GM23338 (cell line): ENCODE data around the gene PAN2. TPM values are rescaled to one million over a fixed set of nuclear protein-coding genes. Genes with fewer than 3 reads are reported as not detected.

Experiments used
- ATAC-seq: fragments of 200-7000 bp; cut with Tn5 transposase; 3 replicates; pipeline ENCODE4 v1.9.1; 2020
- DNase-seq: peaks from one replicate; pipeline ENCODE4 v3.0.0-alpha.2; 2015; ENCODE audit warnings: low spot score
- H2AFZ ChIP-seq: fragments of 200-600 bp; sonication (generic); 2 replicates; pipeline ENCODE4 v1.8.0; 2016; ENCODE audit warnings: antibody characterized with exemption, mild to moderate bottlenecking, moderate library complexity
- H3F3A ChIP-seq: fragments of 200-600 bp; sonication (generic); replicated peaks from 2 replicates; pipeline ENCODE4 v1.8.0; 2017; ENCODE audit warnings: antibody characterized with exemption, mixed run types, low read depth
- H3K27ac ChIP-seq: fragments of 200-600 bp; sonication (generic); 2 replicates; pipeline ENCODE4 v1.6.1; 2016; ENCODE audit warnings: low read depth
- H3K27me3 ChIP-seq: fragments of 200-600 bp; sonication (generic); 2 replicates; pipeline ENCODE4 v1.8.0; 2016; ENCODE audit warnings: mild to moderate bottlenecking, mixed run types, moderate library complexity; ENCODE audit not compliant: insufficient read depth
- H3K36me3 ChIP-seq: fragments of 200-600 bp; sonication (generic); 2 replicates; pipeline ENCODE4 v1.8.0; 2016; ENCODE audit warnings: mild to moderate bottlenecking; ENCODE audit not compliant: insufficient read depth
- H3K4me1 ChIP-seq: fragments of 200-600 bp; sonication (generic); 2 replicates; pipeline ENCODE4 v1.8.0; 2016; ENCODE audit warnings: mild to moderate bottlenecking, moderate library complexity; ENCODE audit not compliant: insufficient read depth
- H3K4me2 ChIP-seq: fragments of 200-600 bp; sonication (generic); 2 replicates; pipeline ENCODE4 v1.7.1; 2017; ENCODE audit warnings: mixed run types
- H3K4me3 ChIP-seq: fragments of 200-600 bp; sonication (generic); 2 replicates; pipeline ENCODE4 v1.6.1; 2016; ENCODE audit warnings: mixed run types
- H3K79me2 ChIP-seq: fragments of 200-600 bp; sonication (generic); replicated peaks from 2 replicates; pipeline ENCODE4 v1.8.0; 2017; ENCODE audit warnings: mild to moderate bottlenecking; ENCODE audit not compliant: insufficient read depth
- H3K9me2 ChIP-seq: fragments of 200-600 bp; sonication (generic); 2 replicates; pipeline ENCODE4 v1.8.0; 2017; ENCODE audit not compliant: insufficient read depth
- H4K20me1 ChIP-seq: fragments of 200-600 bp; sonication (generic); replicated peaks from 2 replicates; pipeline ENCODE4 v1.8.0; 2017; ENCODE audit warnings: mild to moderate bottlenecking; ENCODE audit not compliant: insufficient read depth
- H3K27ac Mint-ChIP-seq: 2 replicates; pipeline ENCODE4 v1.8.0; 2020; ENCODE audit warnings: inconsistent platforms, mild to moderate bottlenecking, moderate library complexity, mixed read lengths
- H3K27me3 Mint-ChIP-seq: 3 replicates; pipeline ENCODE4 v1.8.0; 2022; ENCODE audit warnings: low read depth, mild to moderate bottlenecking, moderate library complexity, mixed read lengths, inconsistent platforms; ENCODE audit not compliant: insufficient read depth, poor library complexity
- H3K36me3 Mint-ChIP-seq: 3 replicates; pipeline ENCODE4 v1.8.0; 2021; ENCODE audit warnings: low read depth, mild to moderate bottlenecking, inconsistent platforms, moderate library complexity, mixed read lengths
- H3K4me1 Mint-ChIP-seq: 3 replicates; pipeline ENCODE4 v1.8.0; 2020; ENCODE audit warnings: mild to moderate bottlenecking, inconsistent platforms, mixed read lengths
- H3K4me3 Mint-ChIP-seq: 3 replicates; pipeline ENCODE4 v1.8.0; 2021; ENCODE audit warnings: moderate library complexity, mild to moderate bottlenecking, inconsistent platforms, mixed read lengths
- H3K9me3 Mint-ChIP-seq: 3 replicates; pipeline ENCODE4 v1.8.0; 2020; ENCODE audit warnings: moderate library complexity, mild to moderate bottlenecking, inconsistent platforms, mixed read lengths
- CREB1 ChIP-seq: fragments of 250-450 bp; sonication (Bioruptor Pico); IDR thresholded peaks from 2 replicates; pipeline ENCODE4 v1.5.0; 2020; ENCODE audit warnings: low read depth, mild to moderate bottlenecking, moderate library complexity
- EZH2 ChIP-seq: fragments of 200-600 bp; sonication (generic); IDR thresholded peaks from one replicate; pipeline ENCODE4 v1.8.0; 2017; ENCODE audit warnings: antibody characterized with exemption, mild to moderate bottlenecking, low read depth; ENCODE audit not compliant: unreplicated experiment
- EZH2phosphoT487 ChIP-seq: fragments of 200-600 bp; sonication (generic); IDR thresholded peaks from one replicate; pipeline ENCODE4 v1.8.1; 2018; ENCODE audit warnings: antibody characterized with exemption; ENCODE audit not compliant: unreplicated experiment
- JUNB ChIP-seq: IDR thresholded peaks from one replicate; pipeline ENCODE4 v1.6.1; 2016; ENCODE audit warnings: antibody characterized with exemption; ENCODE audit not compliant: unreplicated experiment
- NANOG ChIP-seq: IDR thresholded peaks from 2 replicates; pipeline ENCODE4 v1.6.1; 2016; ENCODE audit warnings: antibody characterized with exemption, borderline replicate concordance
- POLR2AphosphoS5 ChIP-seq: IDR thresholded peaks from 2 replicates; pipeline ENCODE4 v1.6.1; 2016; ENCODE audit warnings: antibody characterized with exemption, low read depth
- STAT1 ChIP-seq: IDR thresholded peaks from one replicate; pipeline ENCODE4 v1.6.1; 2016; ENCODE audit warnings: antibody characterized with exemption; ENCODE audit not compliant: unreplicated experiment
- ZNF114 ChIP-seq: fragments of 250-450 bp; sonication (Bioruptor Pico); IDR thresholded peaks from 2 replicates; pipeline ENCODE4 v1.5.0; 2020; ENCODE audit warnings: mild to moderate bottlenecking, moderate library complexity
- ZNF331 ChIP-seq: fragments of 250-450 bp; sonication (Bioruptor Pico); IDR thresholded peaks from 2 replicates; pipeline ENCODE4 v1.5.0; 2020; ENCODE audit warnings: low read depth, mild to moderate bottlenecking, moderate library complexity
- polyA plus RNA-seq: library from polyadenylated mRNA; unstranded; fragments of >200 nt; fragmentation: Nextera tagmentation; extraction: Ambion mirVana; gene quantifications from 2 replicates; pipeline ENCODE4 v1.2.1, GENCODE V29; 2016
- total RNA-seq: library from RNA; depleted of rRNA; stranded (reverse); fragments of >200 nt; shearing (Covaris generic); gene quantifications from 2 replicates; pipeline ENCODE4 v1.2.3, GENCODE V29; 2014
- TF ChIP-seq, protein P1 (sequence below): fragments of 250-450 bp; sonication (Bioruptor Pico); IDR thresholded peaks from 2 replicates; pipeline ENCODE4 v1.5.0; 2020; ENCODE audit warnings: mild to moderate bottlenecking, moderate library complexity
- TF ChIP-seq, protein P2 (sequence below): IDR thresholded peaks from 2 replicates; pipeline ENCODE4 v1.6.1; 2016; ENCODE audit warnings: antibody characterized with exemption
- TF ChIP-seq, protein P3 (sequence below), 2 experiments: fragments of 200-600 bp in 1 of 2; sonication (generic) in 1 of 2; conservative IDR thresholded peaks; 2 replicates each; pipeline versions ENCODE4 v1.5.1 to v1.6.1; 2016 to 2017; ENCODE audit warnings: antibody characterized with exemption in 2 of 2, low read depth in 2 of 2, mild to moderate bottlenecking in 2 of 2, moderate library complexity in 1 of 2
- TF ChIP-seq, protein P4 (sequence below): IDR thresholded peaks from one replicate; pipeline ENCODE4 v1.6.1; 2018; ENCODE audit warnings: antibody characterized with exemption; ENCODE audit not compliant: unreplicated experiment

The PAN2 gene
- total and polyA plus RNA-seq, 2 experiments from 2014 or later = 11.5 to 27.2 TPM

DNA sequence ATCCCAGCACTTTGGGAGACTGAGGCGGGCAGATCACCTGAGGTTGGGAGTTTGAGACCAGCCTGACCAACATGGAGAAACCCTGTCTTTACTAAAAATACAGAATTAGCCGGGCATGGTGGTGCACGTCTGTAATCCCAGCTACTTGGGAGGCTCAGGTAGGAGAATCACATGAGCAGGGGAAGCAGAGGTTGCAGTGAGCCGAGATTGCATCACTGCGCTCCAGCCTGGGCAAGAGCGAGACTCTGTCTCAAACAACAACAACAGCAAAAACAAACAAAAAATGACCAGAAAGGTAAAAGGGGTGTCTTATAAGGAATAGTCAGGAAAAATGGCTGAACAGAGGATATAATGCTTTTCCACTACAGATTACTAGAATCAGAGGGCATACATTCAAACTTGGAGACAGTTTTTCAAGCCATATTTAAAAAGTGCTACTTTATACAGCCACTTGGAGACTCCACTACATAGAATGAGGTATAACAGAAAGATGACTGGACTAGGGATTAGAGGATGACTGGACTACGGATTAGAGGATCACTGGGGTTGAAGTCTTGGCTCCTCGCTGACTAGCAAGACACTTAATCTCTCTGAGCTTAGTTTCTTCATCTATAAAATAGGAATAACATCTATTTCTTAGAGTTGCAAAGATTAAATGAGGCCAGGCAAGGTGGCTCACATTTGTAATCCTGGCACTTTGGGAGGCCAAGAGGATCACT is 28.8 kb downstream of the PAN2 start:
- H4K20me1 ChIP-seq = 0 out of 2 replicates have a peak, but pooled peaks cover 6% of the 10 kb centered on the region
- no peak overlapping the region for H3K4me3 ChIP-seq
- H3F3A ChIP-seq = peaks cover 36% of the 10 kb centered on the region
- H3K4me1 ChIP-seq = peaks cover 7% of the 10 kb centered on the region; the same call in 1 of the 2 replicates
- H3K9me3 Mint-ChIP-seq = no peaks in the 10 kb centered on the region; the same call in 2 of the 3 replicates
- H3K4me1 Mint-ChIP-seq = peaks cover 11% of the 10 kb centered on the region
- peaks cover 1% of the 10 kb centered on the region for H3K27me3 Mint-ChIP-seq
- no peaks in the 10 kb centered on the region for H3K9me2 ChIP-seq
- ATAC-seq = no peak
- no peaks in the 10 kb centered on the region for H3K79me2 ChIP-seq
- H3K27me3 ChIP-seq = no peaks in the 10 kb centered on the region
- H3K27ac ChIP-seq = no peak overlapping the region
- H3K36me3 ChIP-seq = peaks cover 28% of the 10 kb centered on the region
- H2AFZ ChIP-seq = no peak overlapping the region
- no peak overlapping the region for H3K4me3 Mint-ChIP-seq
- H3K27ac Mint-ChIP-seq = no peak overlapping the region
- no peak for DNase-seq
- no peak overlapping the region for H3K4me2 ChIP-seq
- TF ChIP-seq CREB1 (CRISPR knock-in tag) (no peak), STAT1 (no peak), POLR2AphosphoS5 (no peak), ZNF114 (no peak), JUNB (no peak), ZNF331 (CRISPR knock-in tag) (no peak), NANOG (no peak), EZH2 (no peak), EZH2phosphoT487 (no peak)
- TF ChIP-seq, protein P1, sequence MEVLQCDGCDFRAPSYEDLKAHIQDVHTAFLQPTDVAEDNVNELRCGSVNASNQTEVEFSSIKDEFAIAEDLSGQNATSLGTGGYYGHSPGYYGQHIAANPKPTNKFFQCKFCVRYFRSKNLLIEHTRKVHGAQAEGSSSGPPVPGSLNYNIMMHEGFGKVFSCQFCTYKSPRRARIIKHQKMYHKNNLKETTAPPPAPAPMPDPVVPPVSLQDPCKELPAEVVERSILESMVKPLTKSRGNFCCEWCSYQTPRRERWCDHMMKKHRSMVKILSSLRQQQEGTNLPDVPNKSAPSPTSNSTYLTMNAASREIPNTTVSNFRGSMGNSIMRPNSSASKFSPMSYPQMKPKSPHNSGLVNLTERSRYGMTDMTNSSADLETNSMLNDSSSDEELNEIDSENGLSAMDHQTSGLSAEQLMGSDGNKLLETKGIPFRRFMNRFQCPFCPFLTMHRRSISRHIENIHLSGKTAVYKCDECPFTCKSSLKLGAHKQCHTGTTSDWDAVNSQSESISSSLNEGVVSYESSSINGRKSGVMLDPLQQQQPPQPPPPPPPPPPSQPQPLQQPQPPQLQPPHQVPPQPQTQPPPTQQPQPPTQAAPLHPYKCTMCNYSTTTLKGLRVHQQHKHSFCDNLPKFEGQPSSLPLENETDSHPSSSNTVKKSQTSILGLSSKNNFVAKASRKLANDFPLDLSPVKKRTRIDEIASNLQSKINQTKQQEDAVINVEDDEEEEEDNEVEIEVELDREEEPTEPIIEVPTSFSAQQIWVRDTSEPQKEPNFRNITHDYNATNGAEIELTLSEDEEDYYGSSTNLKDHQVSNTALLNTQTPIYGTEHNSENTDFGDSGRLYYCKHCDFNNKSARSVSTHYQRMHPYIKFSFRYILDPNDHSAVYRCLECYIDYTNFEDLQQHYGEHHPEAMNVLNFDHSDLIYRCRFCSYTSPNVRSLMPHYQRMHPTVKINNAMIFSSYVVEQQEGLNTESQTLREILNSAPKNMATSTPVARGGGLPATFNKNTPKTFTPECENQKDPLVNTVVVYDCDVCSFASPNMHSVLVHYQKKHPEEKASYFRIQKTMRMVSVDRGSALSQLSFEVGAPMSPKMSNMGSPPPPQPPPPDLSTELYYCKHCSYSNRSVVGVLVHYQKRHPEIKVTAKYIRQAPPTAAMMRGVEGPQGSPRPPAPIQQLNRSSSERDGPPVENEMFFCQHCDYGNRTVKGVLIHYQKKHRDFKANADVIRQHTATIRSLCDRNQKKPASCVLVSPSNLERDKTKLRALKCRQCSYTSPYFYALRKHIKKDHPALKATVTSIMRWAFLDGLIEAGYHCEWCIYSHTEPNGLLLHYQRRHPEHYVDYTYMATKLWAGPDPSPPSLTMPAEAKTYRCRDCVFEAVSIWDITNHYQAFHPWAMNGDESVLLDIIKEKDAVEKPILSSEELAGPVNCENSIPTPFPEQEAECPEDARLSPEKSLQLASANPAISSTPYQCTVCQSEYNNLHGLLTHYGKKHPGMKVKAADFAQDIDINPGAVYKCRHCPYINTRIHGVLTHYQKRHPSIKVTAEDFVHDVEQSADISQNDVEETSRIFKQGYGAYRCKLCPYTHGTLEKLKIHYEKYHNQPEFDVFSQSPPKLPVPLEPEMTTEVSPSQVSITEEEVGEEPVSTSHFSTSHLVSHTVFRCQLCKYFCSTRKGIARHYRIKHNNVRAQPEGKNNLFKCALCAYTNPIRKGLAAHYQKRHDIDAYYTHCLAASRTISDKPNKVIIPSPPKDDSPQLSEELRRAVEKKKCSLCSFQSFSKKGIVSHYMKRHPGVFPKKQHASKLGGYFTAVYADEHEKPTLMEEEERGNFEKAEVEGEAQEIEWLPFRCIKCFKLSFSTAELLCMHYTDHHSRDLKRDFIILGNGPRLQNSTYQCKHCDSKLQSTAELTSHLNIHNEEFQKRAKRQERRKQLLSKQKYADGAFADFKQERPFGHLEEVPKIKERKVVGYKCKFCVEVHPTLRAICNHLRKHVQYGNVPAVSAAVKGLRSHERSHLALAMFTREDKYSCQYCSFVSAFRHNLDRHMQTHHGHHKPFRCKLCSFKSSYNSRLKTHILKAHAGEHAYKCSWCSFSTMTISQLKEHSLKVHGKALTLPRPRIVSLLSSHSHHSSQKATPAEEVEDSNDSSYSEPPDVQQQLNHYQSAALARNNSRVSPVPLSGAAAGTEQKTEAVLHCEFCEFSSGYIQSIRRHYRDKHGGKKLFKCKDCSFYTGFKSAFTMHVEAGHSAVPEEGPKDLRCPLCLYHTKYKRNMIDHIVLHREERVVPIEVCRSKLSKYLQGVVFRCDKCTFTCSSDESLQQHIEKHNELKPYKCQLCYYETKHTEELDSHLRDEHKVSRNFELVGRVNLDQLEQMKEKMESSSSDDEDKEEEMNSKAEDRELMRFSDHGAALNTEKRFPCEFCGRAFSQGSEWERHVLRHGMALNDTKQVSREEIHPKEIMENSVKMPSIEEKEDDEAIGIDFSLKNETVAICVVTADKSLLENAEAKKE (CRISPR knock-in tag) = no peak
- TF ChIP-seq, protein P2, sequence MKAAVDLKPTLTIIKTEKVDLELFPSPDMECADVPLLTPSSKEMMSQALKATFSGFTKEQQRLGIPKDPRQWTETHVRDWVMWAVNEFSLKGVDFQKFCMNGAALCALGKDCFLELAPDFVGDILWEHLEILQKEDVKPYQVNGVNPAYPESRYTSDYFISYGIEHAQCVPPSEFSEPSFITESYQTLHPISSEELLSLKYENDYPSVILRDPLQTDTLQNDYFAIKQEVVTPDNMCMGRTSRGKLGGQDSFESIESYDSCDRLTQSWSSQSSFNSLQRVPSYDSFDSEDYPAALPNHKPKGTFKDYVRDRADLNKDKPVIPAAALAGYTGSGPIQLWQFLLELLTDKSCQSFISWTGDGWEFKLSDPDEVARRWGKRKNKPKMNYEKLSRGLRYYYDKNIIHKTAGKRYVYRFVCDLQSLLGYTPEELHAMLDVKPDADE = no peak
- TF ChIP-seq, protein P3, sequence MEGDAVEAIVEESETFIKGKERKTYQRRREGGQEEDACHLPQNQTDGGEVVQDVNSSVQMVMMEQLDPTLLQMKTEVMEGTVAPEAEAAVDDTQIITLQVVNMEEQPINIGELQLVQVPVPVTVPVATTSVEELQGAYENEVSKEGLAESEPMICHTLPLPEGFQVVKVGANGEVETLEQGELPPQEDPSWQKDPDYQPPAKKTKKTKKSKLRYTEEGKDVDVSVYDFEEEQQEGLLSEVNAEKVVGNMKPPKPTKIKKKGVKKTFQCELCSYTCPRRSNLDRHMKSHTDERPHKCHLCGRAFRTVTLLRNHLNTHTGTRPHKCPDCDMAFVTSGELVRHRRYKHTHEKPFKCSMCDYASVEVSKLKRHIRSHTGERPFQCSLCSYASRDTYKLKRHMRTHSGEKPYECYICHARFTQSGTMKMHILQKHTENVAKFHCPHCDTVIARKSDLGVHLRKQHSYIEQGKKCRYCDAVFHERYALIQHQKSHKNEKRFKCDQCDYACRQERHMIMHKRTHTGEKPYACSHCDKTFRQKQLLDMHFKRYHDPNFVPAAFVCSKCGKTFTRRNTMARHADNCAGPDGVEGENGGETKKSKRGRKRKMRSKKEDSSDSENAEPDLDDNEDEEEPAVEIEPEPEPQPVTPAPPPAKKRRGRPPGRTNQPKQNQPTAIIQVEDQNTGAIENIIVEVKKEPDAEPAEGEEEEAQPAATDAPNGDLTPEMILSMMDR (conservative IDR thresholded peaks at IDR 0.05; ENCODE audit: low read depth in 2 of 2) = no peak
- TF ChIP-seq, protein P4, sequence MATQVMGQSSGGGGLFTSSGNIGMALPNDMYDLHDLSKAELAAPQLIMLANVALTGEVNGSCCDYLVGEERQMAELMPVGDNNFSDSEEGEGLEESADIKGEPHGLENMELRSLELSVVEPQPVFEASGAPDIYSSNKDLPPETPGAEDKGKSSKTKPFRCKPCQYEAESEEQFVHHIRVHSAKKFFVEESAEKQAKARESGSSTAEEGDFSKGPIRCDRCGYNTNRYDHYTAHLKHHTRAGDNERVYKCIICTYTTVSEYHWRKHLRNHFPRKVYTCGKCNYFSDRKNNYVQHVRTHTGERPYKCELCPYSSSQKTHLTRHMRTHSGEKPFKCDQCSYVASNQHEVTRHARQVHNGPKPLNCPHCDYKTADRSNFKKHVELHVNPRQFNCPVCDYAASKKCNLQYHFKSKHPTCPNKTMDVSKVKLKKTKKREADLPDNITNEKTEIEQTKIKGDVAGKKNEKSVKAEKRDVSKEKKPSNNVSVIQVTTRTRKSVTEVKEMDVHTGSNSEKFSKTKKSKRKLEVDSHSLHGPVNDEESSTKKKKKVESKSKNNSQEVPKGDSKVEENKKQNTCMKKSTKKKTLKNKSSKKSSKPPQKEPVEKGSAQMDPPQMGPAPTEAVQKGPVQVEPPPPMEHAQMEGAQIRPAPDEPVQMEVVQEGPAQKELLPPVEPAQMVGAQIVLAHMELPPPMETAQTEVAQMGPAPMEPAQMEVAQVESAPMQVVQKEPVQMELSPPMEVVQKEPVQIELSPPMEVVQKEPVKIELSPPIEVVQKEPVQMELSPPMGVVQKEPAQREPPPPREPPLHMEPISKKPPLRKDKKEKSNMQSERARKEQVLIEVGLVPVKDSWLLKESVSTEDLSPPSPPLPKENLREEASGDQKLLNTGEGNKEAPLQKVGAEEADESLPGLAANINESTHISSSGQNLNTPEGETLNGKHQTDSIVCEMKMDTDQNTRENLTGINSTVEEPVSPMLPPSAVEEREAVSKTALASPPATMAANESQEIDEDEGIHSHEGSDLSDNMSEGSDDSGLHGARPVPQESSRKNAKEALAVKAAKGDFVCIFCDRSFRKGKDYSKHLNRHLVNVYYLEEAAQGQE = no peak
- peaks cover 61% of the 10 kb centered on the region for H3K36me3 Mint-ChIP-seq
